Measurements from ENCODE around the gene SPPL3. TPM values are rescaled to one million over a fixed set of nuclear protein-coding genes. Genes with fewer than 3 reads are reported as not detected.

Gene SPPL3
- total RNA-seq, 2 donors from 2014 or later: 33.7 to 34.5 TPM

DNA sequence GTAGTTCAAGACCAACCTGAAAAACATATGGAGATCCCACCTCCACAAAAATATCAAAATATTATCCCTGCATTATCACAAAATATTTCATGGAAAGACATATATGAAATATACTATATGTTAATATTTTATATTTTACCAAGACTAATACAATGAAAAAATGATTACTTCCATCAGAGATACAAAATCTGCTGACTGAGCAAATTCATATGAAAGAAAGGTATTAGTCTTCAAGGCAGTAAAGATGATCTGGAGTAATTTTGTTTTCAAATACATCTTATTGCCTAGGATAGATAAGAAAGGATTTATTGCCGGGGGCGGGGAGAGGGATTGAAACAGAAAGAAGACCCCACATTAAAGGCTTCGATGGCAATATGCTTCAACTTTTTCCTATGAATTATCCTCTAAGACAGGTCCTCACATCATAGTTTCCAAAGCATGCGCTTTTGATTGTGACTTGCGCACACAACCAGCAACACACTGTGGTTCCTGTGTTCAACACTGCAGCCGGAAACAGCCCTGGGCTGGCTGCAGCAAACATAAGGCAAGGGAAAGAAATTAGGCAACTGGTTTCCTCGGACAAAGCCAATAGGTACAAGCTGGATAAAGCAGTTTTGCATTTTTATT, 83.2 kb downstream of the SPPL3 start:
- H3K27ac Mint-ChIP-seq: peak overlapping the region; percentile 63
- no peaks in the 10 kb centered on the region for H3K9me3 Mint-ChIP-seq
- H3K27me3 Mint-ChIP-seq: no peaks in the 10 kb centered on the region
- H3K4me1 Mint-ChIP-seq: peaks cover 37% of the 10 kb centered on the region
- ATAC-seq (replicated peaks): peak; percentile 83
- no peaks in the 10 kb centered on the region for H3K36me3 Mint-ChIP-seq (ENCODE audit: low read depth)
- H3K4me3 Mint-ChIP-seq: peak overlapping the region; percentile 57

DNA sequence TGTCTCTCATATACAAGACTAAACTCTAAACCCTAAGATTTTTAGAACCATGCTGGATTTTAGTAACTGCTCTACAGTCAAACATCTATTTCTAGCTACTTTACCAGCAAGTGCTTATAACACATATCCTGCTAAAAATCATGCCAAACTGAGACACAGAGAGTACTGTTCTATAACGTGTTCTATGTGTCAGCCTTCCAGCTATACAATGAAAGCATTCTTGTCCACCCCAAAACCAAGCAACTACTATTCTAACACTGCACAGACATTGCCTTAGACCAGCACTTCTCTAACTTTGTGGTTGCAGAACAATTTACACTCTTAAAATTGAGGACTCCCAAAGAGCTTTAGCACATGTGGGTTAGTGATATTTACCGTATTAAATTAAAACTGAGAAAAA, 85.7 kb downstream of the SPPL3 start:
- Mint-ChIP-seq H3K27ac (no peak overlapping the region), H3K36me3 (ENCODE audit: low read depth) (no peaks in the 10 kb centered on the region), H3K4me3 (no peak overlapping the region), H3K27me3 (no peaks in the 10 kb centered on the region), H3K4me1 (peaks cover 27% of the 10 kb centered on the region), H3K9me3 (no peaks in the 10 kb centered on the region)
- no peak for ATAC-seq (replicated peaks)

DNA sequence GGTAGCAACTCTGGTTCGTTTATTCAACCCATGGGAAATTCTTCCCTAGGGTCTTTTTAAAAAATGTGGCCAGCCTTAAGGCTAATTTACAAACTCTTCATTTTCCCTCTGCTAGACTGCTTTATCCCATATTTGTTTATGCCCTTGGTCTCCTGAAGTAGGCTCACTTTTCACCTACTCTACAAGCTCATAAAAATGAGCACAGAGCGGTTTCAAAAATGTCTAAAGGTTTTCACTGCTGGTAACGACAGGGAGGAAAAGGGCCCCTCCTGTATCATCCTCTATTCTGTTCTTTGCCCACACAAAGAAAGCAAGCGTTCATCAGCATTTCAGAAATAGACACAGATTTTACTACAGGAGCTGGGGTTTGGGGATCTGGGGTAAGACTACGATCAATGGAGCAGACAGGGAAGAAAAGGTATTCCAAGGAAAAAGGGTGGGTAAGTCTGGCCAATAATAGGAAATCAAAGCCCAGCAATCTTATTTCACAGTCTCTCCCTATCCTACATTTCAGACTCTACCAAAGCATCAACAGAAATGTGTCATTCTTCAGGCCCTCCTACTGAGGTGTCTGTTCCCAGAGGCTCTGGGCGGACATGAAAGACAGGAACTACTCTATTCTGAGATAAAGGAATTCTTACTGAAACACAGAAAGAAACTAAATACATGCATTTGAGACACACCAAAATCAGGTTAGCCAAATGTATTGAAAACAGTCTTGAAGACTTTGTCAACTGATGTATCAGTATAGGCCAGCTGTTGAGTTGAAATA, 86.4 kb downstream of the SPPL3 start:
- Mint-ChIP-seq H3K9me3 (no peaks in the 10 kb centered on the region), H3K4me3 (no peak overlapping the region), H3K4me1 (peaks cover 24% of the 10 kb centered on the region), H3K27me3 (no peaks in the 10 kb centered on the region), H3K27ac (no peak overlapping the region), H3K36me3 (ENCODE audit: low read depth) (no peaks in the 10 kb centered on the region)
- ATAC-seq (replicated peaks): no peak

DNA sequence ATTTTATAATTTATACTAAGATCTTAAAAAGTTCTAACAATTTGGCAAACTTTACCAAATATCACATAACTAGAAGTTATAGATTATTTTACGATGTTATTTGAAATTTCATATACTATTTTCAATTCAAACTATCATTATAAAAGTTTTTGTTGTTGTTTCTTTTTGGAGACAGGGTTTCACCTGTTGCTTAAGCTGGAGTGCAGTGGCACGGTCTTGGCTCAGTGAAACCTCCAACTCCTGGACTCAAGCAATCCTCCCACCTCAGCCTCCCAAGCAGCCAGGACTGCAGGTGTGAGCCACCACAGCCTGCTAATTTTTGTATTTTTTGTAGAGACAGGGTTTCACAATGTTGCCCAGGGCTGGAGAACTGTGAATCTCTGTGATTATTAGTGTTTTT, 87.8 kb downstream of the SPPL3 start:
- peaks cover 1% of the 10 kb centered on the region for H3K36me3 Mint-ChIP-seq (ENCODE audit: low read depth)
- no peaks in the 10 kb centered on the region for H3K27me3 Mint-ChIP-seq
- no peak overlapping the region for H3K4me3 Mint-ChIP-seq
- ATAC-seq (replicated peaks): no peak
- peaks cover 26% of the 10 kb centered on the region for H3K4me1 Mint-ChIP-seq
- no peak overlapping the region for H3K27ac Mint-ChIP-seq
- no peaks in the 10 kb centered on the region for H3K9me3 Mint-ChIP-seq

DNA sequence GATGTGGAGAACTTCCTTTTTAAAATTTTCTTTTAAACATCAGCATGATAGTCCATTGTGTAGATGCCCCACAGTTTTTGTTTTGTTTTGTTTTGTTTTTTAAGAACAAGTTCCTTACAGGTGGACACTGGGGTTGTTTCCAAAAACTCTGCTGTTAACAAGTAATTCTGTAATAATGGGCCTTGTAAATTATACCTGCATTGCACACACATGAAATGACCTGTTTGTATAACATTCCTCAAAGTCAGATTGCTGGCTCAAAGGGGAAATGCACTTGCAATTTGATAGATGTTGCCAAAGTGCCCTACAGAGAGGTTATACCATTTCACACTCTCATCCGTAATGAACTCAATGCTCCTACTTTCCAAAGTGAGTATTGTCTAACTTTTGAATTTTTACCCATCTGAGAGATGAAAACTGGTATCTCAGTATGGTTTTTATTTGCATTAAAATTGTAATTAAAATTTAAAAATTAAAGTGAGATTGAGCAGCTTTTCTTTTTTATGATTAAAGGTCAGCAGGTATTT, 89.2 kb downstream of the SPPL3 start:
- H3K4me1 Mint-ChIP-seq: peaks cover 30% of the 10 kb centered on the region

DNA sequence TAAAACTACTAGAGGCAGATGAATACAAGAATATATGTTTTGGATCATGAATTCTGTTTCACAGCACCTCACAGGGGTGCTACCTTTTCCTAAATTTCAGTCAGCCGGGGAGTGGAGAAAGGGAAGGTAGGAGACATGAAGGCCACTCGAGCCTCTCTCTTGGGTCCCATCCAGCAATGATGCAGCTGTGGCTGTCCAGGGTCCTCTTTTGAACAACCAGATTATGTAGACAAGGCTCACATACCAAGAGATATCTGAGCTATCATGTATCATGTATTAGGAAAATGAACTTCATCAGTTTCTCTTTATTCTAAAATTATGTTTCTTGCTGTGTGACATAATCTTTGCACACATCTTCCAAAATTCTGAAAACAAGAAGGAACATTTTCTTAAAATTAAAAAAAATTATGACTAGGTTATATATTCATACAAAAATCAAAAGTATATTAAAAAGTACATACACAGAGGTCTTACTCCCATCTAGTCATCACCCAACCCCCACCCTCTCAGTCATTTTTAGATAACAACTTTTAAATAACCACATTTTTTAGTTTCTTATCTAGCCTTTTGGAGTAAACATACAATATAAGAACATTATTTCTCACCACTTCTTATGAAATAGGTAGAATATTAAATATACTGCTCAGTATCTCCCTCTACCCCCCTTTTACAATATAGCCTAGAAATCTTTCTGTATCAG, 89.8 kb downstream of the SPPL3 start:
- peaks cover 19% of the 10 kb centered on the region for H3K36me3 Mint-ChIP-seq (ENCODE audit: low read depth)
- no peaks in the 10 kb centered on the region for H3K27me3 Mint-ChIP-seq
- no peaks in the 10 kb centered on the region for H3K9me3 Mint-ChIP-seq
- H3K4me3 Mint-ChIP-seq: no peak overlapping the region
- no peak for ATAC-seq (replicated peaks)
- H3K4me1 Mint-ChIP-seq: peaks cover 30% of the 10 kb centered on the region
- H3K27ac Mint-ChIP-seq: no peak overlapping the region

More for the DNA sequence above, 89.2 kb downstream of the SPPL3 start:
- Mint-ChIP-seq H3K9me3 (no peaks in the 10 kb centered on the region), H3K27ac (no peak overlapping the region), H3K27me3 (no peaks in the 10 kb centered on the region), H3K4me3 (no peak overlapping the region), H3K36me3 (ENCODE audit: low read depth) (peaks cover 15% of the 10 kb centered on the region)
- ATAC-seq (replicated peaks): no peak

DNA sequence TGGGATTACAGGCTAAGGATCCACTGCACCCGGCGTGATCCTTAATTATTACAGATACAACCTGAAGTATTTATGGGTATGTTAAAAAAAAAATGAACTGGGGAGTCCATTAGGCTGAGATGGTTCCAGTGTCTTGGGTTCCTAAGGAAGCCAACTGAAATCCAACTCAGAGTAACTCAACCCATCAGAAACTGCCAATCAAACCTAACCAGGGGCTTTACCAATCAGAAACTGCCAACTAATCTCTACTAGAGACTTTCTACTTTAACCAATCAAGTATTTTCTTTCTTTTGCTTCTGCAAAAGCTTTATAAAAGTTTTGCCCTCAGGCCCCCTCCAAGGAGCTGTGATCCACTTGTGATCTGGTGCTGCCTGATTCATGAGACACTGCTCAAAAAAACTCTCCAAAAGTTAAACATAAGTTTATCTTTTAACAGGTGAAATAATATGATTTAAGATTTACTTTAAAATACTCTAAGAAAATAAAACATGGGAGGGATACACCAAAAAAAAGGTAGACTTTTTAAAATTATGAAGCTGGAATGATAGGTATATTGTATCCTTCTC, 90.5 kb downstream of the SPPL3 start:
- Mint-ChIP-seq H3K9me3 (no peaks in the 10 kb centered on the region), H3K36me3 (ENCODE audit: low read depth) (peaks cover 26% of the 10 kb centered on the region), H3K4me3 (no peak overlapping the region), H3K4me1 (peaks cover 30% of the 10 kb centered on the region), H3K27ac (no peak overlapping the region), H3K27me3 (no peaks in the 10 kb centered on the region)
- no peak for ATAC-seq (replicated peaks)

DNA sequence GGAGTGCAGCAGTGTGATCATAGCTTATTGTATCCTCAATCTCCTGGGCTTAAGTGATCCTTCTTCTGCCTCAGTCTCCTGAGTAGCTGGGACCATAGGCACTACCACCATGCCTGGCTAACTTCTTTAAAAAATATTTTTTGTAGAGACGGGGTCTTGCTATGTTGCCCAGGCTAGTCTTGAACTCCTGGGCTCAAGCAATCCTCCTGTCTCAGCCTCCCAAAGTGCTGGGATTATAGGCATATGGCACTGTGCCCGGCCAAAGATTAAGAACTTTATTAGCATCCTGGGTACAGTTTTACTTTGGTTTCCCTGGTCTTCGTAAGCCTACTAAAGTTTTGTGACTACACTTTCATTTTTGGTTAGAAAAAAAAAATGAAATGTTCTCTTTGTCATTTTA, 94.1 kb downstream of the SPPL3 start:
- Mint-ChIP-seq H3K4me1 (peaks cover 23% of the 10 kb centered on the region), H3K27ac (no peak overlapping the region), H3K9me3 (no peaks in the 10 kb centered on the region), H3K4me3 (no peak overlapping the region), H3K27me3 (no peaks in the 10 kb centered on the region), H3K36me3 (ENCODE audit: low read depth) (peaks cover 35% of the 10 kb centered on the region)
- no peak for ATAC-seq (replicated peaks)

DNA sequence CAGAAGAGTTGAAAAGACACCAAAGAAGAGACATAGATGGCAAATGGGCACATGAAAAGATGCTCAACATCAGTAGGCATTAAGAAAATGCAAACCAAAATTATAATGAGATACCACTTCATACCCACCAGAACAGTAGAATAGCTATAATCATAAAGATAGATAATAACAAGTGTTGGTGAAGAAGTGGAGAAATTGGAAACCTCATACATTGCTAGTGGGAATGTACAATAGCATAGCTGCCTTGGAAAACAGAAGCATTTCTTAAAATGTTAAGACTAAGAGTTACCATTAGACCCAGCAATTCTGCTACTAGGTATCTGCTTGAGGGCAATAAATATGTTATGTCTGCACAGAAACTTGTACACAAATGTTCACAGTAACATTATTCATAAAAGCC, 99.7 kb downstream of the SPPL3 start:
- Mint-ChIP-seq H3K27me3 (no peaks in the 10 kb centered on the region), H3K36me3 (ENCODE audit: low read depth) (peaks cover 29% of the 10 kb centered on the region), H3K4me1 (peaks cover 16% of the 10 kb centered on the region), H3K27ac (no peak overlapping the region), H3K4me3 (no peak overlapping the region), H3K9me3 (no peaks in the 10 kb centered on the region)
- no peak for ATAC-seq (replicated peaks)

DNA sequence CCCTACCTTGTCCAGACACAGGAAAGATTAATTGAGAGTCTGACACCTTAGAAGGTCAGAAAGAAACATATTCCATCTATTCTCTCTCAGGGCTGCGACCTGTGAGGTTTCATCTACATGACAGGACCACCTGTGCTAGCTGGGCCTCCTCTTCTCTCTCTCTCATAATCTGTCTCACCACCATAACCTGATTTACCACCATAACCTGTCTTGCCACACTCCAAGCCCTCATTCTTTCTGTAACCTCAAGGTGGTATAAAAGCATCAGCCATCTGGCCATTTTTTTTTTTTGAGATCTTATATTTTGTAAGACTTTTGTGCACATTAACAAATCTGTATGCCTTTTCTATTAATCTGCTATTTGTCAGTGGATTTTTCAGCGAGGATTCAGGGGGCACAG, 103.0 kb downstream of the SPPL3 start:
- peaks cover 32% of the 10 kb centered on the region for H3K36me3 Mint-ChIP-seq (ENCODE audit: low read depth)
- no peak for ATAC-seq (replicated peaks)
- H3K4me3 Mint-ChIP-seq: peak overlapping the region; percentile 39
- peak overlapping the region; percentile 81 for H3K27ac Mint-ChIP-seq
- peaks cover 39% of the 10 kb centered on the region for H3K4me1 Mint-ChIP-seq
- H3K9me3 Mint-ChIP-seq: peaks cover 7% of the 10 kb centered on the region
- H3K27me3 Mint-ChIP-seq: no peaks in the 10 kb centered on the region

DNA sequence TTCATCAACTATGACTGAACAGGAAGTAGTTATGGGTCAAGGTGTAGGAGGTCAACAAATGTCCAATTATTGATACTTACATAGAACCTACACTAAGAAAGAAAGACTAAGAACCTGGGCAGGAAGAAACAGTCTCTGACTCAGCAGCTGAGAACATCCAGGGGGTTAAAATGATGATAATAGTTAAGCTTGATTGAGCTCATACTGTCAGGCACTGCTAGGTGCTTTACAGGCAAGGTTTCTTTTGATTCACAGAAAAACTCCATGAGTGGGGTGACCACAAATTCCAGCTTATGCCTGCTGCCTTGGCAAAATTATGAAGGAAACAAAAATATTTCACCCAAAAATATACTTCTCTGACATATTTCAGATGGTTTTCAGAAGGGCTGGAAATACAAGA, 103.5 kb downstream of the SPPL3 start:
- peaks cover 7% of the 10 kb centered on the region for H3K9me3 Mint-ChIP-seq
- ATAC-seq (replicated peaks): peak; percentile 70
- H3K4me1 Mint-ChIP-seq: peaks cover 39% of the 10 kb centered on the region
- peak overlapping the region; percentile 39 for H3K4me3 Mint-ChIP-seq
- H3K27me3 Mint-ChIP-seq: no peaks in the 10 kb centered on the region
- peaks cover 37% of the 10 kb centered on the region for H3K36me3 Mint-ChIP-seq (ENCODE audit: low read depth)
- H3K27ac Mint-ChIP-seq: peak overlapping the region; percentile 81

DNA sequence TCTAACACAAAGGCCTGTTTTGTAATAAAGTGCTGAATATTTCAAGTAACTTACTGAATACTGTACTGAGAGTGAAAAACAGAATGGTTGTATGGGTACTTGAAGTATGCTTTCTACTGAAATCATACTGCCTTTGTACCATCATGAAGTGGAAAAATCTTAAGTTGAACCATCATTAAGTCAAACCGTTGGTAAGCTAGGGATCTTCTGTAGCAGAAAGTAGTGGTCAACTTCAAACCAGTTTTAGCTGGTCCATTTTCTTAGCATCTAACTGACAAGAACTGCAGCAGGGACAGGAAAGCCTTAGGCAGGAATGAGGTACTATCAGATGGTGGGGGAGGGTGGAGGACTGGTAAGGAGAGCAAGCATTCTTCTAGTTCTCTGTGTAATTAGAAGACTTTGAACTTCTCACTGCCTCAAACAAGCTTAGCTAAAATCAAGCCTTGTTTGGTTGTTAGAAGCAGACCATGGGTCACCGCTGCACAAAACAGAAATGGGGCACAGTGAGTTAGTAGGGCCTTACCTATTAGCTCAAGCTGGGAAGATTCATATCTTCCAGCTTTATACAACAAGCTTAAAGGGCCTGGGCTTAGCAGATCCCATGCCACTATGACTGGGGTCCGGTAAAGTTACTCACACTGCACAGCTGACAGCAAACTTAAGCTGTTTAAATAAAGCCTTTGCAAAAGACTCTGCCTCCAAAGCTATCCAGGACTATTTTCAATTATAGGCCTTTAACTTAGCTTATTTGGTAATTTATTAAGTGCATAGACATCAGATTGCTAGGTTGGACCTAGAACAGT, 104.7 kb downstream of the SPPL3 start:
- peak overlapping the region; percentile 66 for H3K4me3 Mint-ChIP-seq
- ATAC-seq (replicated peaks): no peak

DNA sequence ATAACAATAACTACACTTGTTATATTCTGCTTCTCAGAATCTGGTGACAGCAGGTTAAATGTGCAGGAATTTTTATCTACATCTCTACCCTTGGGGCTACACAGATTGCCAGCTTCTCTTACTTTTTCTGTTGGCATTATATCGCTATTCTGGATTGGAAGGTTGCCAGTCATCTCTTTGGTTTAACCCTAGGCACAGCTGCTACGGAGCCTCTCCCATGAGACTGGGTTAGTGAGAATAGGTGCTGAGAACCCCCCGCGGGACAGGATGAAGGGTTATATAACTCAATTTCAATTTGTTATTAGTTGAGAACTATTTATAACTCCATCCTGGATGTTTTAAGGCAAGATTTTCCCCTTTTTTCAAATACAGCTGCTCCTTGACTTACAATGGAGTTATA, 105.5 kb downstream of the SPPL3 start:
- peaks cover 35% of the 10 kb centered on the region for H3K36me3 Mint-ChIP-seq (ENCODE audit: low read depth)
- peak overlapping the region; percentile 66 for H3K4me3 Mint-ChIP-seq
- peaks cover 7% of the 10 kb centered on the region for H3K9me3 Mint-ChIP-seq
- H3K27ac Mint-ChIP-seq: peak overlapping the region; percentile 93
- no peak for ATAC-seq (replicated peaks)
- no peaks in the 10 kb centered on the region for H3K27me3 Mint-ChIP-seq
- peaks cover 34% of the 10 kb centered on the region for H3K4me1 Mint-ChIP-seq

More for the DNA sequence above, 104.7 kb downstream of the SPPL3 start:
- Mint-ChIP-seq H3K27me3 (no peaks in the 10 kb centered on the region), H3K4me1 (peaks cover 39% of the 10 kb centered on the region), H3K9me3 (peaks cover 7% of the 10 kb centered on the region), H3K36me3 (ENCODE audit: low read depth) (peaks cover 35% of the 10 kb centered on the region), H3K27ac (peak overlapping the region; percentile 93)

Data from activated T-helper 17 cell treated with anti-CD3 and anti-CD28 coated beads, Interleukin-2, amount 50 U/mL, for 72 hours (primary cell).